H1 (cell line): ENCODE measurements around the gene APLP2. TPM values are rescaled to one million over a fixed set of nuclear protein-coding genes. Genes with fewer than 3 reads are reported as not detected.

Experiments used
- CTCF ChIA-PET: fragments of 300-600 bp; sonication (Branson Sonifier 250); formaldehyde crosslinking; loops from one replicate; lab custom pipeline; 2021; ENCODE audit not compliant: partially characterized antibody; lab: Charles Lee
- POLR2A ChIA-PET: fragments of 300-600 bp; sonication (Branson Sonifier 250); formaldehyde crosslinking; loops from one replicate; lab custom pipeline; 2021; ENCODE audit warnings: inconsistent platforms; ENCODE audit not compliant: partially characterized antibody; lab: Charles Lee
- DNase-seq, 2 experiments: peaks; one replicate each; pipeline versions ENCODE4 v3.0.0 to v3.0.0-alpha.2; 2010 to 2022; ENCODE audit warnings: low spot score in 2 of 2, low read depth in 1 of 2, mixed read lengths in 1 of 2
- FAIRE-seq: peaks from 2 replicates; lab custom pipeline; 2011; peaks lifted over from hg19 to GRCh38; lab: Jason Lieb, UNC
- H2AFZ ChIP-seq: 2 replicates; pipeline ENCODE4 v1.8.1; 2012; ENCODE audit warnings: low read length, inconsistent platforms
- H2AK5ac ChIP-seq: 2 replicates; pipeline ENCODE4 v1.6.1; 2013; ENCODE audit warnings: low read depth, low read length
- H2BK120ac ChIP-seq: replicated peaks from 2 replicates; pipeline ENCODE3; 2013; ENCODE audit warnings: low read depth, low read length, inconsistent platforms
- H2BK12ac ChIP-seq: 2 replicates; pipeline ENCODE4 v1.6.1; 2013; ENCODE audit warnings: low read depth, low read length
- H2BK15ac ChIP-seq: 2 replicates; pipeline ENCODE4 v1.6.1; 2013; ENCODE audit warnings: low read length
- H2BK20ac ChIP-seq: 2 replicates; pipeline ENCODE4 v1.6.1; 2013; ENCODE audit warnings: low read length
- H2BK5ac ChIP-seq: 2 replicates; pipeline ENCODE4 v1.6.1; 2013; ENCODE audit warnings: low read depth, low read length
- H3K14ac ChIP-seq: 2 replicates; pipeline ENCODE4 v1.6.1; 2013; ENCODE audit warnings: inconsistent platforms; ENCODE audit not compliant: insufficient read length
- H3K18ac ChIP-seq: 2 replicates; pipeline ENCODE4 v1.6.1; 2013; ENCODE audit warnings: low read length; ENCODE audit errors: extremely low read depth
- H3K23ac ChIP-seq: 2 replicates; pipeline ENCODE4 v1.6.1; 2013; ENCODE audit warnings: inconsistent platforms; ENCODE audit not compliant: insufficient read length
- H3K23me2 ChIP-seq: 2 replicates; pipeline ENCODE4 v1.6.1; 2013; ENCODE audit warnings: low read depth, low read length
- H3K27ac ChIP-seq: 2 replicates; pipeline ENCODE4 v1.6.1; 2011; ENCODE audit warnings: low read depth, low read length, inconsistent platforms
- H3K27me3 ChIP-seq, 4 experiments: replicated peaks in 1 of 4; 1 replicate in 1 of 4; 2 replicates in 3 of 4; pipeline versions ENCODE4 v1.6.1 to v1.8.1; 2011 to 2013; ENCODE audit warnings: low read length in 3 of 4, mild to moderate bottlenecking in 3 of 4, inconsistent platforms in 2 of 4, mixed read lengths in 2 of 4, moderate library complexity in 1 of 4; ENCODE audit not compliant: control insufficient read depth in 3 of 4, insufficient read depth in 3 of 4; ENCODE audit errors: extremely low read depth in 1 of 4
- H3K36me3 ChIP-seq, 4 experiments: 2 replicates each; pipeline versions ENCODE4 v1.6.1 to v1.8.1; 2011 to 2013; ENCODE audit warnings: mild to moderate bottlenecking in 4 of 4, low read length in 3 of 4, moderate library complexity in 2 of 4, control low read depth in 1 of 4, inconsistent platforms in 1 of 4; ENCODE audit not compliant: insufficient read depth in 4 of 4, control insufficient read depth in 2 of 4
- H3K4ac ChIP-seq: replicated peaks from 2 replicates; pipeline ENCODE3; 2013; ENCODE audit warnings: low read length, low read depth, mixed read lengths, inconsistent platforms; ENCODE audit not compliant: insufficient read length
- H3K4me1 ChIP-seq, 4 experiments: replicated peaks in 1 of 4; 1 replicate in 1 of 4; 2 replicates in 3 of 4; pipeline versions ENCODE4 v1.6.1 to v1.8.1; 2011 to 2013; ENCODE audit warnings: low read length in 3 of 4, inconsistent platforms in 2 of 4, mixed read lengths in 1 of 4; ENCODE audit not compliant: insufficient read depth in 4 of 4, control insufficient read depth in 3 of 4
- H3K4me2 ChIP-seq, 2 experiments: 2 replicates each; pipeline versions ENCODE4 v1.6.1 to v1.8.1; 2011 to 2013; ENCODE audit warnings: low read depth in 2 of 2, low read length in 2 of 2, control low read depth in 1 of 2, inconsistent platforms in 1 of 2, mild to moderate bottlenecking in 1 of 2; ENCODE audit not compliant: insufficient read depth in 1 of 2
- H3K4me3 ChIP-seq, 4 experiments: fragments of 200-600, 300-600 bp in 1 of 4; sonication (generic), shearing (Covaris generic), sonication (Bioruptor Twin) in 1 of 4; 2 replicates each; pipeline versions ENCODE4 v1.5.1 to v1.8.1; 2011 to 2016; ENCODE audit warnings: low read length in 4 of 4, low read depth in 3 of 4, control low read depth in 2 of 4, inconsistent platforms in 2 of 4, mild to moderate bottlenecking in 2 of 4, mixed read lengths in 1 of 4, moderate library complexity in 1 of 4; ENCODE audit not compliant: insufficient read depth in 2 of 4; ENCODE audit errors: extremely low read depth in 1 of 4
- H3K56ac ChIP-seq: replicated peaks from 2 replicates; pipeline ENCODE3; 2013; ENCODE audit warnings: low read depth, mild to moderate bottlenecking, mixed read lengths, low read length, inconsistent platforms; ENCODE audit not compliant: insufficient read length
- H3K79me1 ChIP-seq: 2 replicates; pipeline ENCODE4 v1.6.1; 2013; ENCODE audit warnings: low read depth, low read length, control low read depth
- H3K79me2 ChIP-seq, 2 experiments: 2 replicates each; pipeline versions ENCODE4 v1.6.1 to v1.8.1; 2012 to 2013; ENCODE audit warnings: low read length in 2 of 2, mild to moderate bottlenecking in 2 of 2, inconsistent platforms in 1 of 2; ENCODE audit not compliant: insufficient read depth in 2 of 2, control insufficient read depth in 1 of 2
- H3K9ac ChIP-seq, 4 experiments: replicated peaks in 1 of 4; 1 replicate in 1 of 4; 2 replicates in 3 of 4; pipeline versions ENCODE4 v1.6.1 to v1.8.1; 2011 to 2013; ENCODE audit warnings: low read depth in 3 of 4, low read length in 3 of 4, control low read depth in 2 of 4, mild to moderate bottlenecking in 2 of 4, moderate library complexity in 2 of 4, inconsistent platforms in 1 of 4; ENCODE audit errors: extremely low read depth in 1 of 4
- H3K9me3 ChIP-seq, 2 experiments: 2 replicates each; pipeline versions ENCODE4 v1.6.1 to v1.8.1; 2012 to 2013; ENCODE audit warnings: mild to moderate bottlenecking in 2 of 2, moderate library complexity in 2 of 2, control low read depth in 1 of 2, inconsistent platforms in 1 of 2, low read depth in 1 of 2, low read length in 1 of 2, mixed read lengths in 1 of 2; ENCODE audit not compliant: insufficient read depth in 2 of 2
- H4K20me1 ChIP-seq, 2 experiments: replicated peaks in 1 of 2; 2 replicates each; pipeline versions ENCODE3 to v1.8.1; 2011 to 2013; ENCODE audit warnings: inconsistent platforms in 2 of 2, low read length in 2 of 2, mild to moderate bottlenecking in 1 of 2; ENCODE audit not compliant: insufficient read depth in 2 of 2, control insufficient read depth in 1 of 2
- H4K5ac ChIP-seq: 2 replicates; pipeline ENCODE4 v1.6.1; 2013; ENCODE audit warnings: low read length, low read depth, mixed read lengths, inconsistent platforms; ENCODE audit not compliant: insufficient read length
- H4K8ac ChIP-seq: 2 replicates; pipeline ENCODE4 v1.8.0; 2013; ENCODE audit warnings: mild to moderate bottlenecking, moderate library complexity, low read length, inconsistent platforms; ENCODE audit not compliant: insufficient read depth; ENCODE audit errors: extremely low read depth
- H4K91ac ChIP-seq: replicated peaks from 2 replicates; pipeline ENCODE3; 2013; ENCODE audit warnings: low read length, mixed read lengths, inconsistent platforms; ENCODE audit not compliant: insufficient read length
- BRCA1 ChIP-seq: IDR thresholded peaks from 2 replicates; pipeline ENCODE4 v1.6.1; 2012; ENCODE audit warnings: low read depth, low read length, improper control_type of control experiment
- EGR1 ChIP-seq: IDR thresholded peaks from 2 replicates; pipeline ENCODE4 v1.6.1; 2011; ENCODE audit warnings: low read depth, low read length, borderline replicate concordance
- EP300 ChIP-seq, 2 experiments: IDR thresholded peaks; 1 replicate in 1 of 2; 2 replicates in 1 of 2; pipeline ENCODE4 v1.6.1; 2011 to 2012; ENCODE audit warnings: low read depth in 2 of 2, low read length in 2 of 2, mild to moderate bottlenecking in 2 of 2, borderline replicate concordance in 1 of 2, inconsistent platforms in 1 of 2, moderate library complexity in 1 of 2
- JUN ChIP-seq: IDR thresholded peaks from 2 replicates; pipeline ENCODE4 v1.6.1; 2011; ENCODE audit warnings: low read depth, mild to moderate bottlenecking, improper control_type of control experiment, low read length
- JUND ChIP-seq: IDR thresholded peaks from 2 replicates; pipeline ENCODE4 v1.6.1; 2011; ENCODE audit warnings: mild to moderate bottlenecking, improper control_type of control experiment, low read length
- KDM1A ChIP-seq: fragments of 200-600, 300-600 bp; sonication (generic); IDR thresholded peaks from 2 replicates; pipeline ENCODE4 v1.7.1; 2016; ENCODE audit warnings: mild to moderate bottlenecking, low read length, borderline replicate concordance
- KDM4A ChIP-seq: IDR thresholded peaks from one replicate; pipeline ENCODE4 v1.7.1; 2012; ENCODE audit warnings: low read depth, mild to moderate bottlenecking, moderate library complexity, low read length, inconsistent platforms; ENCODE audit not compliant: severe bottlenecking
- MAX ChIP-seq: IDR thresholded peaks from 2 replicates; pipeline ENCODE4 v1.6.1; 2012; ENCODE audit warnings: inconsistent platforms
- POLR2AphosphoS5 ChIP-seq: IDR thresholded peaks from 2 replicates; pipeline ENCODE4 v1.6.1; 2011; ENCODE audit warnings: low read depth, low read length
- YY1 ChIP-seq: IDR thresholded peaks from 2 replicates; pipeline ENCODE4 v1.6.1; 2011; ENCODE audit warnings: low read depth, mild to moderate bottlenecking, low read length
- WGBS, 2 experiments: shearing (Covaris generic) in 1 of 2; methylation state at CpG; one replicate each; pipeline versions ENCODE4 v1.1.6 to v1.1.7; 2013 to 2015; ENCODE audit warnings: low lambda C conversion rate in 2 of 2, mixed read lengths in 2 of 2, inconsistent platforms in 1 of 2, low coverage in 1 of 2, missing lambda C conversion rate in 1 of 2; ENCODE audit not compliant: insufficient replicate concordance in 2 of 2, insufficient coverage in 1 of 2, insufficient read length in 1 of 2; ENCODE audit errors: extremely low coverage in 1 of 2, missing lambda C conversion rate in 1 of 2; 5-methylcytosine and 5-hydroxymethylcytosine counted together
- polyA plus RNA-seq, 7 experiments: library from polyadenylated mRNA; depleted of rRNA in 3 of 7; stranded (reverse) in 5 of 7; unstranded in 2 of 7; fragments of >200 nt in 5 of 7; fragments of 200-250 nt in 2 of 7; gene quantifications; 1 replicate in 5 of 7; 2 replicates in 1 of 7; 4 replicates in 1 of 7; pipeline versions ENCODE4 v1.2.1 to v1.2.3, GENCODE V29; 2011 to 2013; ENCODE audit warnings: missing spikeins in 2 of 7, mixed read lengths in 2 of 7
- total RNA-seq: library from RNA; stranded (reverse); fragmentation: NEBNext Ultra II Directional; extraction: Animal tissue kit (Norgen Biotek cat#: 25700); gene quantifications from 2 replicates; pipeline ENCODE4 v1.2.1, GENCODE V29; 2021

The APLP2 gene
- total and polyA plus RNA-seq, 2 of the 8 experiments (the other 6 are each of a cell fraction or from before 2014, with no cell fraction given) = 222 to 315 TPM

- peaks cover 0 to 5% of the 10 kb centered on the region in 2 experiments for H4K20me1 ChIP-seq
- H2BK5ac ChIP-seq = no peak overlapping the region
- no peak overlapping the region for H4K91ac ChIP-seq
- H2BK15ac ChIP-seq = no peak overlapping the region
- H3K79me2 ChIP-seq = peaks cover 10 to 68% of the 10 kb centered on the region in 2 experiments
- no peak overlapping the region for H3K4me3 ChIP-seq
- ChIA-PET POLR2A (interaction anchor here (1.3 to 3.0 kb wide), 2 partner anchors 10 to 19 kb away, joined by 3 to 11 read pairs; no protein-coding TSS in a partner anchor), CTCF (interaction anchor here (1.5 kb wide), 1 partner anchor 38 kb away, joined by 5 read pairs; no protein-coding TSS in a partner anchor)
- H2AK5ac ChIP-seq = no peak overlapping the region
- peaks cover 7% of the 10 kb centered on the region for H3K79me1 ChIP-seq
- no peak overlapping the region for H3K9ac ChIP-seq
- H3K36me3 ChIP-seq = peaks cover 0 to 7% (median 0%) of the 10 kb centered on the region in 4 experiments; a peak in 3 of 8 replicates
- no peaks in the 10 kb centered on the region for H3K27me3 ChIP-seq
- no peak for FAIRE-seq
- H2BK120ac ChIP-seq = no peak overlapping the region
- H3K23me2 ChIP-seq = no peaks in the 10 kb centered on the region
- DNase-seq = no peak
- H3K4me1 ChIP-seq = no peaks in the 10 kb centered on the region
- no peak overlapping the region for H4K5ac ChIP-seq
- H4K8ac ChIP-seq = no peak overlapping the region
- no peak overlapping the region for H2BK20ac ChIP-seq
- no peak overlapping the region for H3K4me2 ChIP-seq
- H3K23ac ChIP-seq = no peak overlapping the region
- no peak overlapping the region for H3K4ac ChIP-seq
- H3K27ac ChIP-seq = no peak overlapping the region
- H3K56ac ChIP-seq = no peak overlapping the region
- H2AFZ ChIP-seq = no peak overlapping the region
- peaks cover 3 to 11% of the 10 kb centered on the region in 2 experiments; a peak in 2 of 4 replicates for H3K9me3 ChIP-seq
- H2BK12ac ChIP-seq = no peak overlapping the region
- H3K18ac ChIP-seq = no peak overlapping the region
- no peak overlapping the region for H3K14ac ChIP-seq
- 85% methylated on average over 4 of the region's 4 CpGs; no CpG with 5 or more reads in 1 of the 2 experiments for WGBS, 2 experiments
- TF ChIP-seq KDM1A (no peak), JUND (no peak), BRCA1 (no peak), YY1 (no peak), EGR1 (no peak), EP300 (IDR thresholded peaks at IDR 0.05; ENCODE audit: borderline replicate concordance in 1 of 2, low read depth in 2 of 2, low read length in 2 of 2) (no peak), POLR2AphosphoS5 (no peak), KDM4A (no peak), MAX (no peak), JUN (no peak)
These were observed 24.9 kb downstream of the APLP2 start for GRCh38 chr11:130094614-130095013.
